Measurements from ENCODE around the gene AHDC1. TPM values are rescaled to one million over a fixed set of nuclear protein-coding genes. Genes with fewer than 3 reads are reported as not detected.

The AHDC1 gene
- total RNA-seq, 2 donors from 2014 or later, result 27.1 to 83.7 TPM

GRCh38 chr1:27561124-27561899 is 42.6 kb downstream of the AHDC1 start:
- TF ChIP-seq POLR2A (IDR thresholded peaks at IDR 0.05) (no peak), POLR2AphosphoS5 (IDR thresholded peaks at IDR 0.05) (no peak), CTCF (IDR thresholded peaks at IDR 0.05) (no peak)
- no peaks in the 10 kb centered on the region for H3K9me3 ChIP-seq
- intact Hi-C loops (cut with DNase I), result no loop called here
- no peak for DNase-seq (ENCODE audit: low spot score)
- no peaks in the 10 kb centered on the region for H3K27me3 ChIP-seq (replicated peaks; ENCODE audit: insufficient read depth)
- H3K36me3 ChIP-seq, result no peaks in the 10 kb centered on the region
- H3K4me1 ChIP-seq (replicated peaks), result peaks cover 16% of the 10 kb centered on the region
- no peak overlapping the region for H3K4me3 ChIP-seq
- peak overlapping the region; percentile 67 to 72 for H3K27ac ChIP-seq
- WGBS, result 31% methylated on average over 9 of the region's 9 CpGs

- H3K27ac ChIP-seq, result peak overlapping the region; percentile 67 to 72
- no peak for DNase-seq (ENCODE audit: low spot score)
- TF ChIP-seq POLR2A (IDR thresholded peaks at IDR 0.05) (no peak), POLR2AphosphoS5 (IDR thresholded peaks at IDR 0.05) (no peak), CTCF (IDR thresholded peaks at IDR 0.05) (no peak)
- H3K9me3 ChIP-seq, result no peaks in the 10 kb centered on the region
- no peak overlapping the region for H3K4me3 ChIP-seq
- WGBS, result 30% methylated on average over 12 of the region's 13 CpGs
- H3K36me3 ChIP-seq, result no peaks in the 10 kb centered on the region
- intact Hi-C loops (cut with DNase I), result no loop called here
- peaks cover 9% of the 10 kb centered on the region for H3K4me1 ChIP-seq (replicated peaks)
- H3K27me3 ChIP-seq (replicated peaks; ENCODE audit: insufficient read depth), result no peaks in the 10 kb centered on the region
Measured at GRCh38 chr1:27560268-27561123, 43.4 kb downstream of the AHDC1 start.

- intact Hi-C loops (cut with DNase I), result loop anchor here (5.0 kb wide), 1 partner anchor 157 kb away; no protein-coding TSS in a partner anchor
- WGBS, result 71% methylated on average over 8 of the region's 8 CpGs
- DNase-seq (ENCODE audit: low spot score), result no peak
- no peak for TF ChIP-seq CTCF (IDR thresholded peaks at IDR 0.05)
- no peak for TF ChIP-seq POLR2A (IDR thresholded peaks at IDR 0.05)
- no peak for TF ChIP-seq POLR2AphosphoS5 (IDR thresholded peaks at IDR 0.05)
- H3K4me3 ChIP-seq, result no peak overlapping the region
- H3K27ac ChIP-seq, result no peak overlapping the region
- H3K9me3 ChIP-seq, result no peaks in the 10 kb centered on the region
- no peaks in the 10 kb centered on the region for H3K36me3 ChIP-seq
- peaks cover 9% of the 10 kb centered on the region for H3K4me1 ChIP-seq (replicated peaks)
- no peaks in the 10 kb centered on the region for H3K27me3 ChIP-seq (replicated peaks; ENCODE audit: insufficient read depth)
Measured at GRCh38 chr1:27559466-27560030, 44.4 kb downstream of the AHDC1 start.

- no peak for TF ChIP-seq POLR2AphosphoS5 (IDR thresholded peaks at IDR 0.05)
- TF ChIP-seq CTCF (IDR thresholded peaks at IDR 0.05), result peak in 1 of 4 experiments; percentile 4
- DNase-seq (ENCODE audit: low spot score), result no peak
Measured at GRCh38 chr1:27557596-27558340, 46.2 kb downstream of the AHDC1 start.

More at GRCh38 chr1:27557596-27558340, 46.2 kb downstream of the AHDC1 start:
- 47% methylated on average over 11 of the region's 11 CpGs for WGBS
- Histone ChIP-seq H3K27me3 (replicated peaks; ENCODE audit: insufficient read depth) (no peaks in the 10 kb centered on the region), H3K4me1 (replicated peaks) (no peaks in the 10 kb centered on the region), H3K36me3 (no peaks in the 10 kb centered on the region), H3K9me3 (no peaks in the 10 kb centered on the region), H3K4me3 (no peak overlapping the region), H3K27ac (peak overlapping the region; percentile 76 to 85)
- intact Hi-C loops (cut with DNase I), result loop anchor here (2.0 to 5.0 kb wide), 2 partner anchors 101 to 155 kb away; no protein-coding TSS in a partner anchor

Data from prostate gland (tissue), 2 donors.